Measurements from ENCODE around the gene TIMELESS. TPM values are rescaled to one million over a fixed set of nuclear protein-coding genes. Genes with fewer than 3 reads are reported as not detected.

TIMELESS gene
- total and polyA plus RNA-seq, 9 of the 15 experiments (the other 6 are each of a cell fraction or from before 2014, with no cell fraction given), result 11.9 to 59.2 (median 35.8) TPM

GRCh38 chr12:56434828-56435227 lies 14.4 kb downstream of the TIMELESS start:
- Histone ChIP-seq H3K9me1 (ENCODE audit: control insufficient read depth, insufficient read depth, low read length) (no peaks in the 10 kb centered on the region), H3K79me2 (ENCODE audit: control insufficient read depth, insufficient read depth, low read length) (peaks cover 46% of the 10 kb centered on the region), H3K4me3 (no peak overlapping the region), H3K9ac (ENCODE audit: insufficient read depth in 1 of 2, low read depth in 2 of 2, low read length in 2 of 2) (no peak overlapping the region), H4K20me1 (replicated peaks; ENCODE audit: control insufficient read depth, insufficient read depth, low read length) (no peaks in the 10 kb centered on the region), H2AFZ (ENCODE audit: low read depth, low read length) (no peak overlapping the region), H3K4me2 (ENCODE audit: insufficient read depth, low read length) (no peak overlapping the region), H3K36me3 (ENCODE audit: control insufficient read depth, insufficient read depth, low read length) (peaks cover 40% of the 10 kb centered on the region), H3K4me1 (replicated peaks in 1 of 2; ENCODE audit: control insufficient read depth in 2 of 2, insufficient read depth in 2 of 2, low read length in 2 of 2) (peaks cover 16 to 21% of the 10 kb centered on the region in 2 experiments), H3K9me3 (replicated peaks; ENCODE audit: control insufficient read depth, insufficient read depth, low read depth, low read length) (no peaks in the 10 kb centered on the region), H3K27ac (ENCODE audit: extremely low read depth, low read depth, low read length) (no peak overlapping the region), H3K27me3 (ENCODE audit: control insufficient read depth in 2 of 2, insufficient read depth in 2 of 2, low read length in 2 of 2) (no peaks in the 10 kb centered on the region)
- DNase-seq (ENCODE audit: extremely low read depth in 1 of 4, low spot score in 3 of 4), result no peak
- FAIRE-seq, result no peak
- ChIA-PET POLR2A (interaction anchor here (1.2 kb wide), 1 partner anchor 35 kb away, joined by 3 read pairs; no protein-coding TSS in a partner anchor), CTCF (ENCODE audit: low intra/inter-chr PET ratio) (no interaction called here)
- in situ Hi-C loops (cut with MboI), result no loop called here
- no TSS peak for BruUV-seq (replicated peaks)
- no peak for ATAC-seq
- 92% methylated on average over 6 of the region's 6 CpGs for WGBS (ENCODE audit: insufficient coverage, low coverage, missing lambda C conversion rate)
- intact Hi-C loops (cut with micrococcal nuclease), result no loop called here
- TF ChIP-seq ZNF175 (CRISPR knock-in tag; IDR thresholded peaks at IDR 0.05; ENCODE audit: low read depth) (no peak), HMGN3 (IDR thresholded peaks at IDR 0.05; ENCODE audit: borderline replicate concordance, extremely low read depth, insufficient read length, low read depth, low read length) (no peak), MAFK (IDR thresholded peaks at IDR 0.05; ENCODE audit: low read length) (no peak), RUNX1 (IDR thresholded peaks at IDR 0.05; ENCODE audit: low read depth) (no peak), PTBP1 (IDR thresholded peaks at IDR 0.05; ENCODE audit: low read depth, low read length) (no peak), MYC (IDR thresholded peaks at IDR 0.05; ENCODE audit: low read depth, low read length) (no peak), MYC (CRISPR knock-in tag; IDR thresholded peaks at IDR 0.05; ENCODE audit: borderline replicate concordance, low read depth) (no peak), CAMTA2 (CRISPR knock-in tag; conservative IDR thresholded peaks at IDR 0.05) (no peak), PTTG1 (tag; IDR thresholded peaks at IDR 0.05; ENCODE audit: low read depth) (no peak), NR0B1 (IDR thresholded peaks at IDR 0.05; ENCODE audit: partially characterized antibody) (no peak), ZNF764 (CRISPR knock-in tag; IDR thresholded peaks at IDR 0.05; ENCODE audit: low read depth) (no peak), TRIM28 (IDR thresholded peaks at IDR 0.05) (no peak), BMI1 (IDR thresholded peaks at IDR 0.05; ENCODE audit: low read length) (no peak), ZBTB33 (CRISPR knock-in tag; IDR thresholded peaks at IDR 0.05) (no peak), SOX6 (IDR thresholded peaks at IDR 0.05) (no peak)
